MCF 10A (cell line): ENCODE results near the gene ATG4A. TPM values are rescaled to one million over a fixed set of nuclear protein-coding genes. Genes with fewer than 3 reads are reported as not detected.

ENCODE experiments used
- BruUV-seq: library from RNA; stranded (reverse); fragments of 400-500 nt; replicated peaks from 2 replicates; lab custom pipeline; 2021; lab: Mats Ljungman, UMichigan
- CTCF ChIA-PET: fragments of 300-600 bp; sonication (Branson Sonifier 250); formaldehyde crosslinking; extraction: SDS; loops from one replicate; lab custom pipeline; 2021; ENCODE audit warnings: antibody characterized with exemption, inconsistent platforms; lab: Yijun Ruan, JAX
- POLR2A ChIA-PET: fragments of 300-600, 350-650 bp; sonication (Branson Sonifier 250); formaldehyde crosslinking; extraction: SDS; loops from one replicate; lab custom pipeline; 2020; ENCODE audit warnings: antibody characterized with exemption, inconsistent platforms; lab: Yijun Ruan, JAX
- DNase-seq: peaks from one replicate; pipeline ENCODE4 v3.0.0-alpha.2; 2018; ENCODE audit not compliant: unreplicated experiment
- H3K27ac Mint-ChIP-seq: one replicate; pipeline ENCODE4 v1.8.0; 2022; ENCODE audit warnings: mild to moderate bottlenecking, low read depth, mixed read lengths; ENCODE audit not compliant: unreplicated experiment
- H3K27me3 Mint-ChIP-seq: one replicate; pipeline ENCODE4 v1.8.0; 2022; ENCODE audit warnings: mixed read lengths; ENCODE audit not compliant: insufficient read depth, unreplicated experiment
- H3K36me3 Mint-ChIP-seq: one replicate; pipeline ENCODE4 v1.8.0; 2022; ENCODE audit warnings: mild to moderate bottlenecking, moderate library complexity, mixed read lengths; ENCODE audit not compliant: insufficient read depth, unreplicated experiment
- H3K4me1 Mint-ChIP-seq: one replicate; pipeline ENCODE4 v1.8.0; 2022; ENCODE audit warnings: mixed read lengths; ENCODE audit not compliant: insufficient read depth, unreplicated experiment
- H3K4me3 Mint-ChIP-seq: one replicate; pipeline ENCODE4 v1.8.0; 2022; ENCODE audit warnings: mild to moderate bottlenecking, moderate library complexity, mixed read lengths; ENCODE audit not compliant: unreplicated experiment
- H3K9me3 Mint-ChIP-seq: one replicate; pipeline ENCODE4 v1.8.0; 2022; ENCODE audit warnings: mixed read lengths; ENCODE audit not compliant: unreplicated experiment
- intact Hi-C: fragments of 100-400 bp; cut with micrococcal nuclease; formaldehyde crosslinking; loops from 2 replicates; pipeline ENCODE4 v1.14.1; 2022
- total RNA-seq: library from RNA; stranded (reverse); gene quantifications from 2 replicates; pipeline ENCODE4 v1.2.3, GENCODE V29; 2022
- TF ChIP-seq, protein P1 (sequence below): fragments of 200-600 bp; IDR thresholded peaks from one replicate; pipeline ENCODE4 v1.8.0; 2022; ENCODE audit warnings: antibody characterized with exemption, mild to moderate bottlenecking; ENCODE audit not compliant: unreplicated experiment

The ATG4A gene
- total RNA-seq, 1 experiment from 2014 or later = 7.3 TPM

DNA sequence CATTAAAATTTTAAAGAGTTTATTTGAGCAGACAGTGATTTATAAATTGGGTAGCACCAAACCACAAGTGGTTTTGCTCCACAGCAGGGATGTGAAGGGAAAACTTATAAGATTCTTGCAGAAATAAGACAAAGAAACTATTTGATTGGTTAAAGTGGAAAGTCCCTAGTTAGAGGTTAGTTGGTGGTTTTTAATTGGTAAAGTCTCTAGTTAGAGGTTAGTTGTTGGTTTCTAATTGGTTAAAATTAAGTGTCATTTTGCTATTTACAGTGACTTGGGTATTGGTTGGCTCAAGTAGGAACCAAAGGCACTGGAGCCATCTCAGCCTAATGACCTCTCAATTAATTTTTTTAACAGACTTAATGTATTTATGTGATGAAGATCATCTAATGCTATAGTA, 23.0 kb downstream of the ATG4A start:
- no peak for DNase-seq
- POLR2A ChIA-PET = interaction anchor here (0.6 kb wide), 1 partner anchor 12 kb away, joined by 3 read pairs; no protein-coding TSS in a partner anchor
- Mint-ChIP-seq H3K4me3 (no peak overlapping the region), H3K9me3 (peaks cover 8% of the 10 kb centered on the region), H3K36me3 (no peaks in the 10 kb centered on the region), H3K27me3 (peaks cover 89% of the 10 kb centered on the region), H3K27ac (no peak overlapping the region), H3K4me1 (no peaks in the 10 kb centered on the region)
- BruUV-seq = no TSS peak
- TF ChIP-seq, protein P1, sequence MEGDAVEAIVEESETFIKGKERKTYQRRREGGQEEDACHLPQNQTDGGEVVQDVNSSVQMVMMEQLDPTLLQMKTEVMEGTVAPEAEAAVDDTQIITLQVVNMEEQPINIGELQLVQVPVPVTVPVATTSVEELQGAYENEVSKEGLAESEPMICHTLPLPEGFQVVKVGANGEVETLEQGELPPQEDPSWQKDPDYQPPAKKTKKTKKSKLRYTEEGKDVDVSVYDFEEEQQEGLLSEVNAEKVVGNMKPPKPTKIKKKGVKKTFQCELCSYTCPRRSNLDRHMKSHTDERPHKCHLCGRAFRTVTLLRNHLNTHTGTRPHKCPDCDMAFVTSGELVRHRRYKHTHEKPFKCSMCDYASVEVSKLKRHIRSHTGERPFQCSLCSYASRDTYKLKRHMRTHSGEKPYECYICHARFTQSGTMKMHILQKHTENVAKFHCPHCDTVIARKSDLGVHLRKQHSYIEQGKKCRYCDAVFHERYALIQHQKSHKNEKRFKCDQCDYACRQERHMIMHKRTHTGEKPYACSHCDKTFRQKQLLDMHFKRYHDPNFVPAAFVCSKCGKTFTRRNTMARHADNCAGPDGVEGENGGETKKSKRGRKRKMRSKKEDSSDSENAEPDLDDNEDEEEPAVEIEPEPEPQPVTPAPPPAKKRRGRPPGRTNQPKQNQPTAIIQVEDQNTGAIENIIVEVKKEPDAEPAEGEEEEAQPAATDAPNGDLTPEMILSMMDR = no peak
- CTCF ChIA-PET = no interaction called here
- intact Hi-C loops = no loop called here

DNA sequence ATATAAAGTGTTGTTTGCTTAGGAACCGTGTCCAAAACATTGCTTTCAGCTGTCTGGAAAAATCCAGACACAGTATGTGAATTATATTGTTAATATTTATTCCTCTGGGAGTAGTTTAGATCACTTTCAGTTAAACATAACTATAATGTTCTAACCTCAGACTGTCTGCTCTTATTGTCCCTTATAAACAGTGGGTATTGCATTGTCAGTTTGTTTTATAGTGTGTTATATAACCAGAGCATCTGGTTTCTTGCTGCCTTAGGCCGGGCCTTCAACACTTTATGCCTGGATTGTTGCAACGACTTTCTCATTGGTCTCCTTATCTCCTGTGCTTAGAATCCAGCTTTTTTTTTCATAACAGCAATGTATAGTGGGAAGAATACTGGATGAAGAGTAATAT, 26.4 kb downstream of the ATG4A start:
- H3K4me3 Mint-ChIP-seq = no peak overlapping the region
- no TSS peak for BruUV-seq
- H3K27ac Mint-ChIP-seq = no peak overlapping the region
- peaks cover 10% of the 10 kb centered on the region for H3K4me1 Mint-ChIP-seq
- intact Hi-C loops = no loop called here
- peaks cover 97% of the 10 kb centered on the region for H3K27me3 Mint-ChIP-seq
- TF ChIP-seq, protein P1 = no peak
- ChIA-PET POLR2A (no interaction called here), CTCF (no interaction called here)
- H3K9me3 Mint-ChIP-seq = peaks cover 7% of the 10 kb centered on the region
- H3K36me3 Mint-ChIP-seq = no peaks in the 10 kb centered on the region
- no peak for DNase-seq

DNA sequence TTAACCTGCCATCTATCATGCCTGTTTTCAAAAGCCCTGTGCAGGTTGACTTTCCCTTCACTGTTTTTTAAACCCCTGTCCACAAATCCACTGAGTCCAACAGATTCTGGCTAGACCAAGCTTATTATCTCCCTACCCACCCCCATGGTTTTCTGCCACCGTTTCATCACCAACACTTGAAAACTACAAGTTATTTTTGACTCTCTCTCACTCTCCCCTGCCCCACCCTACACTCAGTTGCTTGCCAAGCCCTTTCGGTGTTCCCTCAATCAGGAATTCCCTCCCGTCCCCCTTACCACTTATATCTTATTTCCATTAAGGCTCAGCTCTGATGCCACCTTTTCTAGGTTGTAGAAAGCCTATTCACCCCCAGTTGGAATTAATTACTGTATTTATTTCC, 29.7 kb downstream of the ATG4A start:
- TF ChIP-seq, protein P1 = no peak
- DNase-seq = no peak
- peaks cover 92% of the 10 kb centered on the region for H3K27me3 Mint-ChIP-seq
- CTCF ChIA-PET = interaction anchor here (0.6 to 2.7 kb wide), 3 partner anchors 10 to 29 kb away, joined by 3 to 9 read pairs (median 4); partner anchors contain the start of genes ATG4A and PSMD10
- POLR2A ChIA-PET = interaction anchor here (0.6 to 4.5 kb wide), 3 partner anchors 21 to 38 kb away, joined by 3 to 61 read pairs (median 4); partner anchors contain the start of genes ATG4A and PSMD10
- peaks cover under 1% of the 10 kb centered on the region for H3K36me3 Mint-ChIP-seq
- no TSS peak for BruUV-seq
- no peak overlapping the region for H3K4me3 Mint-ChIP-seq
- H3K9me3 Mint-ChIP-seq = no peaks in the 10 kb centered on the region
- peak overlapping the region; percentile 92 for H3K27ac Mint-ChIP-seq
- intact Hi-C loops = no loop called here
- peaks cover 17% of the 10 kb centered on the region for H3K4me1 Mint-ChIP-seq

DNA sequence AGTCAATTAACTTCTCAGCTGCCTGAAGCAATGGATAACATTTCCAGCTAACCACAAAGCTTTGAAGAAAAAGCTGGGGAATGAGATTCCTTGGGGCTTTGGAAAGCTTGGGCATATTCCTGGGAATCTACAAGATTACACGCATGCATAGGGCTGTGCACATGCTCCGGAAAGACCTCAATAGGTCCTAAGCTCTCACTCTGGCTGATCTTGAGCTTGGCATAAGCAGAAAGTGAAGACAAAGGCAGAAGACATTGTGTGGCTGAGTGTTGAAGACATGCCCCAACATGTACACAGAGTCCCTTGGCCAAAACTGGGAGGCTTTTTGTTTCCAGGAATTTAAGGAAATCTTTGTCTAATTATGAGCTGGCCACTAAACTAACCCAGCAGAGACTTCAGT, 31.2 kb downstream of the ATG4A start:
- Mint-ChIP-seq H3K4me1 (peaks cover 17% of the 10 kb centered on the region), H3K9me3 (no peaks in the 10 kb centered on the region), H3K27ac (peak overlapping the region; percentile 92), H3K4me3 (no peak overlapping the region), H3K27me3 (peaks cover 90% of the 10 kb centered on the region), H3K36me3 (peaks cover 11% of the 10 kb centered on the region)
- POLR2A ChIA-PET = interaction anchor here (0.6 to 4.5 kb wide), 10 partner anchors 10 to 318 kb away, joined by 3 to 61 read pairs (median 4); partner anchors contain the start of genes ATG4A and PSMD10
- DNase-seq = peak; percentile 70
- CTCF ChIA-PET = interaction anchor here (0.7 to 2.7 kb wide), 3 partner anchors 16 to 32 kb away, joined by 3 to 9 read pairs (median 4); no protein-coding TSS in a partner anchor
- BruUV-seq = no TSS peak
- TF ChIP-seq, protein P1 = no peak
- intact Hi-C loops = no loop called here
